HEK293 (cell line): ENCODE measurements around the gene SPRED2.

ENCODE experiments used
- FEZF1 ChIP-seq: fragments of 450-650 bp; formaldehyde crosslinking; IDR thresholded peaks from 2 replicates; pipeline ENCODE4 v1.5.1; 2016; ENCODE audit warnings: missing biosample characterization, missing genetic modification characterization
- GLI4 ChIP-seq: fragments of 450-650 bp; formaldehyde crosslinking; IDR thresholded peaks from 2 replicates; pipeline ENCODE4 v1.5.1; 2016; ENCODE audit warnings: missing biosample characterization, missing genetic modification characterization
- HOXD13 ChIP-seq: sonication (generic); formaldehyde crosslinking; IDR thresholded peaks from 2 replicates; pipeline ENCODE4 v1.8.0; 2022; ENCODE audit warnings: missing genetic modification reagents, borderline replicate concordance
- KLF9 ChIP-seq: fragments of 450-650 bp; formaldehyde crosslinking; IDR thresholded peaks from 2 replicates; pipeline ENCODE4 v1.5.1; 2016; ENCODE audit warnings: missing biosample characterization, missing genetic modification characterization, low read depth
- SP3 ChIP-seq: fragments of 450-650 bp; formaldehyde crosslinking; IDR thresholded peaks from 2 replicates; pipeline ENCODE4 v1.5.1; 2016; ENCODE audit warnings: missing biosample characterization, missing genetic modification characterization
- ZBTB7A ChIP-seq: fragments of 450-650 bp; formaldehyde crosslinking; IDR thresholded peaks from 2 replicates; pipeline ENCODE4 v1.5.1; 2016; ENCODE audit warnings: low read depth, missing biosample characterization, missing genetic modification characterization
- ZNF140 ChIP-seq: fragments of 450-650 bp; formaldehyde crosslinking; IDR thresholded peaks from 2 replicates; pipeline ENCODE4 v1.5.1; 2016; ENCODE audit warnings: missing biosample characterization, missing genetic modification characterization
- ZNF169 ChIP-seq: fragments of 450-650 bp; formaldehyde crosslinking; IDR thresholded peaks from 2 replicates; pipeline ENCODE4 v1.5.1; 2016; ENCODE audit warnings: missing biosample characterization, missing genetic modification characterization
- ZNF248 ChIP-seq: fragments of 450-650 bp; formaldehyde crosslinking; IDR thresholded peaks from 2 replicates; pipeline ENCODE4 v1.5.1; 2017; ENCODE audit warnings: missing biosample characterization, missing genetic modification characterization
- ZNF341 ChIP-seq: fragments of 450-650 bp; formaldehyde crosslinking; IDR thresholded peaks from 2 replicates; pipeline ENCODE4; 2016; ENCODE audit warnings: low read depth, missing biosample characterization, missing genetic modification characterization
- ZNF394 ChIP-seq: fragments of 450-650 bp; formaldehyde crosslinking; IDR thresholded peaks from 2 replicates; pipeline ENCODE4 v1.5.1; 2016; ENCODE audit warnings: missing biosample characterization, missing genetic modification characterization, mild to moderate bottlenecking, moderate library complexity, borderline replicate concordance
- ZNF426 ChIP-seq: fragments of 450-650 bp; formaldehyde crosslinking; IDR thresholded peaks from 2 replicates; pipeline ENCODE4 v1.5.1; 2017; ENCODE audit warnings: missing biosample characterization, missing genetic modification characterization, mild to moderate bottlenecking, inconsistent platforms, moderate library complexity
- ZNF548 ChIP-seq: fragments of 450-650 bp; formaldehyde crosslinking; IDR thresholded peaks from 2 replicates; pipeline ENCODE4 v1.5.1; 2016; ENCODE audit warnings: missing biosample characterization, missing genetic modification characterization
- ZNF555 ChIP-seq: fragments of 450-650 bp; formaldehyde crosslinking; conservative IDR thresholded peaks from 2 replicates; pipeline ENCODE4 v1.5.1; 2017; ENCODE audit warnings: missing biosample characterization, mild to moderate bottlenecking, missing genetic modification characterization, inconsistent platforms
- ZNF560 ChIP-seq: fragments of 450-650 bp; formaldehyde crosslinking; IDR thresholded peaks from 2 replicates; pipeline ENCODE4 v1.5.1; 2017; ENCODE audit warnings: missing biosample characterization, missing genetic modification characterization, borderline replicate concordance
- ZNF571 ChIP-seq: fragments of 450-650 bp; formaldehyde crosslinking; IDR thresholded peaks from 2 replicates; pipeline ENCODE4 v1.5.0; 2017; ENCODE audit warnings: missing biosample characterization, missing genetic modification characterization
- ZNF624 ChIP-seq: fragments of 450-650 bp; formaldehyde crosslinking; IDR thresholded peaks from 2 replicates; pipeline ENCODE4 v1.5.1; 2017; ENCODE audit warnings: missing biosample characterization, missing genetic modification characterization
- ZNF677 ChIP-seq: fragments of 450-650 bp; IDR thresholded peaks from 2 replicates; pipeline ENCODE4 v1.5.0; 2018; ENCODE audit warnings: missing biosample characterization, mild to moderate bottlenecking, missing genetic modification characterization, moderate library complexity
- ZNF777 ChIP-seq: fragments of 450-650 bp; formaldehyde crosslinking; IDR thresholded peaks from 2 replicates; pipeline ENCODE4 v1.5.1; 2017; ENCODE audit warnings: missing biosample characterization, missing genetic modification characterization, borderline replicate concordance
- ZNF791 ChIP-seq: fragments of 450-650 bp; formaldehyde crosslinking; IDR thresholded peaks from 2 replicates; pipeline ENCODE4 v1.5.1; 2016; ENCODE audit warnings: missing biosample characterization, missing genetic modification characterization
- TF ChIP-seq, protein P1 (sequence below): fragments of 450-650 bp; formaldehyde crosslinking; IDR thresholded peaks from 2 replicates; pipeline ENCODE4 v1.5.1; 2016; ENCODE audit warnings: missing biosample characterization, missing genetic modification characterization
- TF ChIP-seq, protein P2 (sequence below): fragments of 450-650 bp; formaldehyde crosslinking; IDR thresholded peaks from 2 replicates; pipeline ENCODE4 v1.5.1; 2016; ENCODE audit warnings: missing biosample characterization, missing genetic modification characterization
- TF ChIP-seq, protein P3 (sequence below): fragments of 450-650 bp; formaldehyde crosslinking; IDR thresholded peaks from 2 replicates; pipeline ENCODE4 v1.5.1; 2016; ENCODE audit warnings: missing biosample characterization, missing genetic modification characterization
- TF ChIP-seq, protein P4 (sequence below): fragments of 450-650 bp; formaldehyde crosslinking; IDR thresholded peaks from 2 replicates; pipeline ENCODE4; 2016; ENCODE audit warnings: missing biosample characterization, missing genetic modification characterization
- TF ChIP-seq, protein P5 (sequence below): fragments of 450-650 bp; formaldehyde crosslinking; IDR thresholded peaks from 2 replicates; pipeline ENCODE4 v1.5.1; 2016; ENCODE audit warnings: missing biosample characterization, missing genetic modification characterization
- TF ChIP-seq, protein P6 (sequence below): fragments of 450-650 bp; formaldehyde crosslinking; IDR thresholded peaks from 2 replicates; pipeline ENCODE4 v1.5.1; 2016; ENCODE audit warnings: missing biosample characterization, missing genetic modification characterization, borderline replicate concordance

Gene SPRED2

DNA sequence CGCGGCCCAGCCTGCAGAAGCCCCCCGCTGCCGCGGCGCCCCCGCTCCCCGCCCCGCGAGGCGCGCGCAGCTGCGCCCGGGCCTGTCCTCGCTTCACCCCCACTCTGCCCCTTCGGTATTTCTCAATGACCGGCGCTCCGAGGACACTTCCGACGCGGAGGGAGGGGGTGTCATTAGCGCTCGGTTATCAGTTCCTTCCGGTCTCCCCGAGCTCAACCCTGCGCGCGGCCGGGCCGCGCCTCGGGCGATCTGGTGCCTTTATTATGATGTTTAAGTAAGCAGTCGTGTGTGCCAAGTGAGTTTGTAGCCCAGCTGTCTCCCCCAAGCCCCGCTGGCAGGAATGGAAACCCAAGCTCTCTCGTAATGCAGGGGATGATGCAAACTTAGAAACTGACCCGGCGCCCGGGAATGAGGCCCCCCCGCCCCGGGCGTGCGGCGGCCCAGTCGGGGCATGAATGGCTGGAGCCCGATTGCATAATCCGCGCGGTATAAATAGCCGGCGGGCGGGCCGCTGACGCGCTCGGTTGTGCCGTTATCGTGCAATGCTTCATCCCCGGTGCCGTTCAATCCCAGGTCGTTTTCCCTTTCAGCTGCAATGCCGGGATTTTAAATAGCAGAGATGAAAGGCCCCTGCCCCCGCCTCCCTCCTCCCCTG is 3.9 kb upstream of the SPRED2 start (continued):
- TF ChIP-seq, protein P1, sequence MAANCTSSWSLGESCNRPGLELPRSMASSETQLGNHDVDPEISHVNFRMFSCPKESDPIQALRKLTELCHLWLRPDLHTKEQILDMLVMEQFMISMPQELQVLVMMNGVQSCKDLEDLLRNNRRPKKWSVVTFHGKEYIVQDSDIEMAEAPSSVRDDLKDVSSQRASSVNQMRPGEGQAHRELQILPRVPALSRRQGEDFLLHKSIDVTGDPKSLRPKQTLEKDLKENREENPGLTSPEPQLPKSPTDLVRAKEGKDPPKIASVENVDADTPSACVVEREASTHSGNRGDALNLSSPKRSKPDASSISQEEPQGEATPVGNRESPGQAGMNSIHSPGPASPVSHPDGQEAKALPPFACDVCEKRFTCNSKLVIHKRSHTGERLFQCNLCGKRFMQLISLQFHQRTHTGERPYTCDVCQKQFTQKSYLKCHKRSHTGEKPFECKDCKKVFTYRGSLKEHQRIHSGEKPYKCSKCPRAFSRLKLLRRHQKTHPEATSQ: no peak
- TF ChIP-seq SP3 (tag by site-specific recombination): peak; percentile 5
- TF ChIP-seq ZNF140 (tag by site-specific recombination): no peak
- TF ChIP-seq ZNF791 (tag by site-specific recombination): no peak
- no peak for TF ChIP-seq ZNF555 (tag by site-specific recombination)
- no peak for TF ChIP-seq ZNF248 (tag by site-specific recombination)
- no peak for TF ChIP-seq ZNF571 (tag by site-specific recombination)
- TF ChIP-seq GLI4 (tag by site-specific recombination): no peak
- TF ChIP-seq ZBTB7A (tag by site-specific recombination): no peak
- TF ChIP-seq KLF9 (tag by site-specific recombination): no peak
- TF ChIP-seq HOXD13 (CRISPR knock-in tag): peak; percentile 31; the same call in 1 of the 2 replicates
- TF ChIP-seq ZNF624: no peak
- TF ChIP-seq, protein P2, sequence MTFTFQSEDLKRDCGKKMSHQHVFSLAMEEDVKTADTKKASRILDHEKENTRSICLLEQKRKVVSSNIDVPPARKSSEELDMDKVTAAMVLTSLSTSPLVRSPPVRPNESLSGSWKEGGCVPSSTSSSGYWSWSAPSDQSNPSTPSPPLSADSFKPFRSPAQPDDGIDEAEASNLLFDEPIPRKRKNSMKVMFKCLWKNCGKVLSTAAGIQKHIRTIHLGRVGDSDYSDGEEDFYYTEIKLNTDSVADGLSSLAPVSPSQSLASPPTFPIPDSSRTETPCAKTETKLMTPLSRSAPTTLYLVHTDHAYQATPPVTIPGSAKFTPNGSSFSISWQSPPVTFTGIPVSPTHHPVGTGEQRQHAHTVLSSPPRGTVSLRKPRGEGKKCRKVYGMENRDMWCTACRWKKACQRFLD (tag by site-specific recombination): no peak
- TF ChIP-seq, protein P3, sequence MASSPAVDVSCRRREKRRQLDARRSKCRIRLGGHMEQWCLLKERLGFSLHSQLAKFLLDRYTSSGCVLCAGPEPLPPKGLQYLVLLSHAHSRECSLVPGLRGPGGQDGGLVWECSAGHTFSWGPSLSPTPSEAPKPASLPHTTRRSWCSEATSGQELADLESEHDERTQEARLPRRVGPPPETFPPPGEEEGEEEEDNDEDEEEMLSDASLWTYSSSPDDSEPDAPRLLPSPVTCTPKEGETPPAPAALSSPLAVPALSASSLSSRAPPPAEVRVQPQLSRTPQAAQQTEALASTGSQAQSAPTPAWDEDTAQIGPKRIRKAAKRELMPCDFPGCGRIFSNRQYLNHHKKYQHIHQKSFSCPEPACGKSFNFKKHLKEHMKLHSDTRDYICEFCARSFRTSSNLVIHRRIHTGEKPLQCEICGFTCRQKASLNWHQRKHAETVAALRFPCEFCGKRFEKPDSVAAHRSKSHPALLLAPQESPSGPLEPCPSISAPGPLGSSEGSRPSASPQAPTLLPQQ (tag by site-specific recombination): no peak
- no peak for TF ChIP-seq ZNF169 (tag by site-specific recombination)
- TF ChIP-seq ZNF426 (tag by site-specific recombination): no peak
- TF ChIP-seq FEZF1: 0 out of 2 replicates have a peak, but pooled peaks have one; percentile 30
- TF ChIP-seq, protein P4, sequence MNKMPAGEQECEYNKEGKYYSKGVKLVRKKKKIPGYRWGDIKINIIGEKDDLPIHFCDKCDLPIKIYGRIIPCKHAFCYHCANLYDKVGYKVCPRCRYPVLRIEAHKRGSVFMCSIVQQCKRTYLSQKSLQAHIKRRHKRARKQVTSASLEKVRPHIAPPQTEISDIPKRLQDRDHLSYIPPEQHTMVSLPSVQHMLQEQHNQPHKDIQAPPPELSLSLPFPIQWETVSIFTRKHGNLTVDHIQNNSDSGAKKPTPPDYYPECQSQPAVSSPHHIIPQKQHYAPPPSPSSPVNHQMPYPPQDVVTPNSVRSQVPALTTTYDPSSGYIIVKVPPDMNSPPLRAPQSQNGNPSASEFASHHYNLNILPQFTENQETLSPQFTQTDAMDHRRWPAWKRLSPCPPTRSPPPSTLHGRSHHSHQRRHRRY (tag by site-specific recombination): no peak
- TF ChIP-seq, protein P5, sequence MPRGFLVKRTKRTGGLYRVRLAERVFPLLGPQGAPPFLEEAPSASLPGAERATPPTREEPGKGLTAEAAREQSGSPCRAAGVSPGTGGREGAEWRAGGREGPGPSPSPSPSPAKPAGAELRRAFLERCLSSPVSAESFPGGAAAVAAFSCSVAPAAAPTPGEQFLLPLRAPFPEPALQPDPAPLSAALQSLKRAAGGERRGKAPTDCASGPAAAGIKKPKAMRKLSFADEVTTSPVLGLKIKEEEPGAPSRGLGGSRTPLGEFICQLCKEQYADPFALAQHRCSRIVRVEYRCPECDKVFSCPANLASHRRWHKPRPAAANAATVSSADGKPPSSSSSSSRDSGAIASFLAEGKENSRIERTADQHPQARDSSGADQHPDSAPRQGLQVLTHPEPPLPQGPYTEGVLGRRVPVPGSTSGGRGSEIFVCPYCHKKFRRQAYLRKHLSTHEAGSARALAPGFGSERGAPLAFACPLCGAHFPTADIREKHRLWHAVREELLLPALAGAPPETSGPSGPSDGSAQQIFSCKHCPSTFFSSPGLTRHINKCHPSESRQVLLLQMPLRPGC (tag by site-specific recombination): no peak
- no peak for TF ChIP-seq ZNF548
- peak; percentile 79 for TF ChIP-seq ZNF394 (tag by site-specific recombination)
- peak; percentile 37; the same call in 1 of the 2 replicates for TF ChIP-seq ZNF341 (tag by site-specific recombination)
- TF ChIP-seq, protein P6, sequence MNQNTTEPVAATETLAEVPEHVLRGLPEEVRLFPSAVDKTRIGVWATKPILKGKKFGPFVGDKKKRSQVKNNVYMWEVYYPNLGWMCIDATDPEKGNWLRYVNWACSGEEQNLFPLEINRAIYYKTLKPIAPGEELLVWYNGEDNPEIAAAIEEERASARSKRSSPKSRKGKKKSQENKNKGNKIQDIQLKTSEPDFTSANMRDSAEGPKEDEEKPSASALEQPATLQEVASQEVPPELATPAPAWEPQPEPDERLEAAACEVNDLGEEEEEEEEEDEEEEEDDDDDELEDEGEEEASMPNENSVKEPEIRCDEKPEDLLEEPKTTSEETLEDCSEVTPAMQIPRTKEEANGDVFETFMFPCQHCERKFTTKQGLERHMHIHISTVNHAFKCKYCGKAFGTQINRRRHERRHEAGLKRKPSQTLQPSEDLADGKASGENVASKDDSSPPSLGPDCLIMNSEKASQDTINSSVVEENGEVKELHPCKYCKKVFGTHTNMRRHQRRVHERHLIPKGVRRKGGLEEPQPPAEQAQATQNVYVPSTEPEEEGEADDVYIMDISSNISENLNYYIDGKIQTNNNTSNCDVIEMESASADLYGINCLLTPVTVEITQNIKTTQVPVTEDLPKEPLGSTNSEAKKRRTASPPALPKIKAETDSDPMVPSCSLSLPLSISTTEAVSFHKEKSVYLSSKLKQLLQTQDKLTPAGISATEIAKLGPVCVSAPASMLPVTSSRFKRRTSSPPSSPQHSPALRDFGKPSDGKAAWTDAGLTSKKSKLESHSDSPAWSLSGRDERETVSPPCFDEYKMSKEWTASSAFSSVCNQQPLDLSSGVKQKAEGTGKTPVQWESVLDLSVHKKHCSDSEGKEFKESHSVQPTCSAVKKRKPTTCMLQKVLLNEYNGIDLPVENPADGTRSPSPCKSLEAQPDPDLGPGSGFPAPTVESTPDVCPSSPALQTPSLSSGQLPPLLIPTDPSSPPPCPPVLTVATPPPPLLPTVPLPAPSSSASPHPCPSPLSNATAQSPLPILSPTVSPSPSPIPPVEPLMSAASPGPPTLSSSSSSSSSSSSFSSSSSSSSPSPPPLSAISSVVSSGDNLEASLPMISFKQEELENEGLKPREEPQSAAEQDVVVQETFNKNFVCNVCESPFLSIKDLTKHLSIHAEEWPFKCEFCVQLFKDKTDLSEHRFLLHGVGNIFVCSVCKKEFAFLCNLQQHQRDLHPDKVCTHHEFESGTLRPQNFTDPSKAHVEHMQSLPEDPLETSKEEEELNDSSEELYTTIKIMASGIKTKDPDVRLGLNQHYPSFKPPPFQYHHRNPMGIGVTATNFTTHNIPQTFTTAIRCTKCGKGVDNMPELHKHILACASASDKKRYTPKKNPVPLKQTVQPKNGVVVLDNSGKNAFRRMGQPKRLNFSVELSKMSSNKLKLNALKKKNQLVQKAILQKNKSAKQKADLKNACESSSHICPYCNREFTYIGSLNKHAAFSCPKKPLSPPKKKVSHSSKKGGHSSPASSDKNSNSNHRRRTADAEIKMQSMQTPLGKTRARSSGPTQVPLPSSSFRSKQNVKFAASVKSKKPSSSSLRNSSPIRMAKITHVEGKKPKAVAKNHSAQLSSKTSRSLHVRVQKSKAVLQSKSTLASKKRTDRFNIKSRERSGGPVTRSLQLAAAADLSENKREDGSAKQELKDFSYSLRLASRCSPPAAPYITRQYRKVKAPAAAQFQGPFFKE: no peak
- TF ChIP-seq ZNF560 (tag by site-specific recombination): no peak
- TF ChIP-seq ZNF777: no peak
- TF ChIP-seq ZNF677 (tag by site-specific recombination): no peak
